GM12873 (cell line): Measurements from ENCODE around the gene CTNND1.
A peak's percentile ranks its signal among the peaks of the same experiment; 100 is the strongest.

Source experiments
- TF ChIP-seq, protein P1 (sequence below): IDR thresholded peaks from 2 replicates; pipeline ENCODE4 v1.5.1; 2012; ENCODE audit warnings: low read depth, mild to moderate bottlenecking, moderate library complexity, low read length, control low read depth; ENCODE audit not compliant: insufficient read depth; ENCODE audit errors: missing control alignments

Gene CTNND1

DNA sequence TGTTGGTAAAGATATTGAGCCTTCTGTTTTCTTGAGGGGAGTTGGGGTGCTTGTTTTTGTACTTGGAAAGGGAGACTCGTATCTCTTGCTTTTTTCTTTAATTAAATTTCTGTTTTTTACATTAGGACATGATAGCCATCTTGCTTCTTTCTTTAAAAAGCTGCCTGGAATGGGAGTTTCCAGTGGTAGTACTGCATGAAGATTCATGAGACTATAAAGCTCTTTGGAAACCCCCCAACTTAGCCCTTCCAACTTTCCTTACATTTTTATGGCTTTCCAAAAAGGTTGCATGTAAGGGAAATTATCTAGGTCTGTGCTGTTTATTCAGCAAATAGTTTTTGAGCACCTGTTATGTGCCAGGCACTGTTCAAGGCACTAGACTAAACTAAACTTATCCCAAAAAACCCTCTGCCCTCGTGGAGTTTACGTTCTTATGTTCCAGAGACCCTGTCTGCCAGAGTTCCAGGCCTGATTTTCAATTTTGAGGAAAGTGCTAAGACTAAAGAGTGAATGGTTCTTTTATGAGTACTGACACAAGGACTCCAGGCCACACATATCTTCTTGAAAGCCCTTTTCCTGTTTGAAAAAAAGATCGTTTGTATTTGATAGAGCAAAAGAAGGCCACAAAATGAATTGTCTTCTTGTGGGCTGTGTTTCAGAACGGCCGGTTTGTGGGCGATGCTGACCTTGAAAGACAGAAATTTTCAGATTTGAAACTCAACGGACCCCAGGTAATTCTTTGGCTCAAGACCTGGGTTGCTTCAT lies 31.9 kb downstream of the CTNND1 start:
- TF ChIP-seq, protein P1, sequence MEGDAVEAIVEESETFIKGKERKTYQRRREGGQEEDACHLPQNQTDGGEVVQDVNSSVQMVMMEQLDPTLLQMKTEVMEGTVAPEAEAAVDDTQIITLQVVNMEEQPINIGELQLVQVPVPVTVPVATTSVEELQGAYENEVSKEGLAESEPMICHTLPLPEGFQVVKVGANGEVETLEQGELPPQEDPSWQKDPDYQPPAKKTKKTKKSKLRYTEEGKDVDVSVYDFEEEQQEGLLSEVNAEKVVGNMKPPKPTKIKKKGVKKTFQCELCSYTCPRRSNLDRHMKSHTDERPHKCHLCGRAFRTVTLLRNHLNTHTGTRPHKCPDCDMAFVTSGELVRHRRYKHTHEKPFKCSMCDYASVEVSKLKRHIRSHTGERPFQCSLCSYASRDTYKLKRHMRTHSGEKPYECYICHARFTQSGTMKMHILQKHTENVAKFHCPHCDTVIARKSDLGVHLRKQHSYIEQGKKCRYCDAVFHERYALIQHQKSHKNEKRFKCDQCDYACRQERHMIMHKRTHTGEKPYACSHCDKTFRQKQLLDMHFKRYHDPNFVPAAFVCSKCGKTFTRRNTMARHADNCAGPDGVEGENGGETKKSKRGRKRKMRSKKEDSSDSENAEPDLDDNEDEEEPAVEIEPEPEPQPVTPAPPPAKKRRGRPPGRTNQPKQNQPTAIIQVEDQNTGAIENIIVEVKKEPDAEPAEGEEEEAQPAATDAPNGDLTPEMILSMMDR = no peak

DNA sequence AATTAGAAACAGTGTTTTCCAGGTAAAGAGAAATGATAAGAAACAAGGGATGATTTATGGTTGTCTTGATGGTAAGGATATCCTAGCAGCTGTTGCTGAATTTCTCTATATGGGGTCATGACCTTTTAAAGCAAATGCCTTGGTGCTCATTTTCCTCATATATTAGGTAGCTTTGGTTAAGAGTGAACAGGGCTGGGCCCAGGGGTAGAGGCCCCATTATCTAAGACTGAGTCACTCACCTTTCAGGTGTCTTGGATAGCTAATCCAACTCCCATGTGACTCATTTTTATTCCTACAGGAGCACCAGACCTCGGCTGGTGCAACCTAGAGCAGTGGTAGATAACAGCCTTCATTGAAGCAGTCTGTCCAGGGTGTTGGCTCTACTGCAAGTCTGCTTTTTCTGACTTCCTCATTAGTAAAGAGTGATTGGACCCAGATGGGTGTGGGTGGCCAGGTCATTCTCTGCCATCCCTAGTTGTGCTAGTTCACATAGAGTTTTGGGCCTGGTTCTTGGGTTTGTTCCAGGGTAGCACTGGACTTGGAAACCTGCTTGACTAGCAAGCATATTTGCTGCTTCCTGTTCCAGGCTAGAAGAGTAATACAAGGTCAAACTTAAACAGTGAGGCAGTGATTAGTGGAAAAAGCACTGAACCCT lies 37.4 kb downstream of the CTNND1 start:
- TF ChIP-seq, protein P1 = no peak

DNA sequence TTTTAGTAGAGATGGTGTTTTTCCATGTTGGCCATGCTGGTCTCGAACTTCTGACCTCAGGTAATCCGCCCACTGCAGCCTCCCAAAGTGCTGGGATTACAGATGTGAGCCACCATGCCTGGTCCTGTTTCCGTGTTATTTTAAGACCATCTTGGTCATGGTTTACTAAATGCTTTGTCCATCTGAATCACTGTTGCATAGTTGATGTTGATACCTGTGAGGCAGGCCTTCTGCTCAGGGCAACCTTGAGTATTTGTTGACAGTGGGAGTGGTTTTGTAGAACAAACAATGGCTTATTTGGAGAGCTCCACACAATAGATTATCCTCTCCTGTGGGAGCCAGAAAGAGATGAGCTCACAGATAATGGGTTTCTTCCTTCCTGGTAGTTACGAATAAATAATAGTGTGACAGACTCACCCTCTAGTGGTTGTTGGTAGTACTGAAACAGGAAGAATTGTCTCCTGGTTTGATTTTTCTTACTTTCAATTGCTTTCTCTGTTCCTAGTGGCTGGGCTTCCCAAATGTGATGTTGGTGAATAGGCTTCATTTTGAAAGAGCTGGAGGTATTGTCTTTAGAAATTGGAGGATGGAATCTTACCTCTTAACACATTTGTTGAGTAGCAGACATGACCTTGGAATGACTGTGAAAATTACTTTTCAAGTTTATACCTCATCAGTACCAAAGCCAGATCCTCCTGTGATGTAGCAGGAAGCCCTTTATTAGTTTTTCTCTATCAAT lies 39.0 kb downstream of the CTNND1 start:
- TF ChIP-seq, protein P1 = peak; percentile 83

DNA sequence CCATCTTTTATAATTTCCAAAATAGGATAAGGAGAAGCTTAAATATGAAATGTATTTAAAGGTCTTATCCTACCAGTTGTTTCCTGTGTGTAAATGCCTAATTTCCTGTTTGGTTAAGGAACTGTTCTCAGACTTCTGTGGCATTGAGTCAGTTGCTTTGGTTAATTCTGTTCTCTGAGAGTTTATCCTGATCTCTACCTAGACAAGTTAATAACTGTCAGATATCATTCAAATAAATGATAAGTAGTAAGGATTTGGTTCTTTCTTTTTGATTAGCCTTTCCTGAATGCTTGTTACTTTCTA lies 39.5 kb downstream of the CTNND1 start:
- TF ChIP-seq, protein P1 = no peak

DNA sequence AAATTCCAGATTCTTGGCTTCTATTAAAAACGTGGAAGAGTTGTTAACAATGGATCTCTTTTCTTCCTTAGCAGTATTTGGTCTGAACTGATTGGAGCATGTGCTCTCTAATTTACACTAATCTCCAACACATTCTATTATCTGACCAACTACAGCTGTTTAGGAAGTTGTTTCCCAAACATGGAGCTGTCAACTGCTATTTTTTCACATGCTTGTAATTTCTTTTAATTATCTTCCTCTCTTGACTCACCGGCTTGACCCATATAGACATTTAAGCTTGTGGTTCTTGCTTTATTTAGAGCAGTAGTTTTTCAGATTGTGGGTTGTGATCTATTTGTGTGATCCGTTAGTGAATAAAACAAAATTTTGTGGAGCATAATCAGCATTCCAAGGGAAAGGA lies 40.8 kb downstream of the CTNND1 start:
- TF ChIP-seq, protein P1 = no peak

DNA sequence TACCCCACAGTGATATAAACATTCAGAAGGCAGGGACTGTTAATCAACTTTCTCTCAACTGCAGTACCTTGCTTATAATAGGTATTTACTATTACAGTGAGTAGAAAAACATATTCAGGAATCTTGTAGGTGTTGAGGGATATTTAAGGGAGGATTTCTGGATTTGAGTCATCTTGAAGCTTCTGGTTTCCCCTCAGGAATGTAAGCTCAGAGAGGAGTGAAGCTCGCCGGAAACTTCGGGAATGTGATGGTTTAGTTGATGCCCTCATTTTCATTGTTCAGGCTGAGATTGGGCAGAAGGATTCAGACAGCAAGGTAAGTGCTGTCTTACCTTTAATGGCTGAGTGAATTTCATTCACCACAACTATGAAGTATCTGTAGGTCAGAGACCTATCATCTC lies 42.9 kb downstream of the CTNND1 start:
- TF ChIP-seq, protein P1 = no peak

DNA sequence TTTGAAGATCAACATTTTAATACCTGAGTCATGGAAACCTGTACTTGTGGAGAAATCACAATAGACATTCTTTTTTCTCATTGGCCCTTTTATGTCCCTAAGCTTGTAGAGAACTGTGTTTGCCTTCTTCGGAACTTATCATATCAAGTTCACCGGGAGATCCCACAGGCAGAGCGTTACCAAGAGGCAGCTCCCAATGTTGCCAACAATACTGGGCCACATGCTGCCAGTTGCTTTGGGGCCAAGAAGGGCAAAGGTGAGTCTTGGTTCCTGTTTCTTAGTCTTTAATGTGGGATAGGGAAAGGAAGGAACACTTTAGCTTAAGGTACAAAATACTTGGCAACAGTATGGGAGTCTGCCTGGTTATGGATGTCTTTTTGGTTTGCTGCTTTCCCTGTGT lies 44.2 kb downstream of the CTNND1 start:
- TF ChIP-seq, protein P1 = no peak
